B cell (primary cell): ENCODE data around the gene ZDHHC7. TPM values are rescaled to one million over a fixed set of nuclear protein-coding genes. Genes with fewer than 3 reads are reported as not detected.

Source experiments
- ATAC-seq: fragments of 200-7000 bp; cut with Tn5 transposase; one replicate; pipeline ENCODE4 v1.10.0; 2021; ENCODE audit warnings: low read depth, mild to moderate bottlenecking, moderate number of reproducible peaks, moderate library complexity
- CTCF ChIA-PET: fragments of 350-600 bp; sonication (Branson Sonifier 250); formaldehyde crosslinking; loops from one replicate; lab custom pipeline; 2021; ENCODE audit warnings: antibody characterized with exemption, inconsistent platforms; lab: Charles Lee
- POLR2A ChIA-PET: fragments of 350-600 bp; sonication (Branson Sonifier 250); formaldehyde crosslinking; loops from one replicate; lab custom pipeline; 2021; ENCODE audit warnings: antibody characterized with exemption; lab: Charles Lee
- DNase-seq: peaks from one replicate; pipeline ENCODE4 v3.0.0; 2013
- H2AFZ ChIP-seq: 2 replicates; pipeline ENCODE4 v1.6.1; 2012; ENCODE audit warnings: mild to moderate bottlenecking, low read depth, low read length; ENCODE audit not compliant: insufficient read depth, poor library complexity, severe bottlenecking
- H3K27ac ChIP-seq, 2 donors: 1 replicate in 1 of 2; 2 replicates in 1 of 2; pipeline ENCODE4 v1.5.1; 2012 to 2013; ENCODE audit warnings: low read length in 2 of 2, mild to moderate bottlenecking in 2 of 2, moderate library complexity in 1 of 2
- H3K27me3 ChIP-seq, 4 experiments: fragments of 200-600 bp in 1 of 4; sonication (generic) in 1 of 4; replicated peaks in 1 of 4; 1 replicate in 2 of 4; 2 replicates in 2 of 4; pipeline versions ENCODE4 v1.6.1 to v1.7.0; 2013 to 2016; ENCODE audit warnings: low read length in 3 of 4, mild to moderate bottlenecking in 2 of 4, mixed read lengths in 1 of 4, moderate library complexity in 1 of 4; ENCODE audit not compliant: insufficient read depth in 4 of 4, control insufficient read depth in 3 of 4; ENCODE audit errors: control extremely low read depth in 1 of 4
- H3K36me3 ChIP-seq, 2 experiments: replicated peaks in 1 of 2; 1 replicate in 1 of 2; 2 replicates in 1 of 2; pipeline versions ENCODE4 v1.6.1 to v1.7.1; 2013; ENCODE audit warnings: low read length in 1 of 2; ENCODE audit not compliant: insufficient read depth in 2 of 2, control insufficient read depth in 1 of 2; ENCODE audit errors: control extremely low read depth in 1 of 2, extremely low read depth in 1 of 2
- H3K4me1 ChIP-seq, 2 donors: fragments of 200-600 bp in 1 of 2; sonication (generic) in 1 of 2; 1 replicate in 1 of 2; 2 replicates in 1 of 2; pipeline versions ENCODE4 v1.5.1 to v1.6.1; 2013 to 2017; ENCODE audit warnings: low read length in 2 of 2; ENCODE audit not compliant: control insufficient read depth in 2 of 2, insufficient read depth in 2 of 2
- H3K4me2 ChIP-seq: replicated peaks from 2 replicates; pipeline ENCODE3; 2012; ENCODE audit warnings: mild to moderate bottlenecking, low read depth, low read length; ENCODE audit not compliant: poor library complexity, severe bottlenecking
- H3K4me3 ChIP-seq, 5 experiments: fragments of 200-600 bp in 1 of 5; sonication (generic) in 1 of 5; 1 replicate in 3 of 5; 2 replicates in 2 of 5; pipeline versions ENCODE4 v1.5.1 to v1.7.0; 2011 to 2016; ENCODE audit warnings: low read length in 4 of 5, mild to moderate bottlenecking in 4 of 5, low read depth in 2 of 5, control low read depth in 1 of 5, moderate library complexity in 1 of 5; ENCODE audit not compliant: insufficient read depth in 1 of 5; ENCODE audit errors: control extremely low read depth in 1 of 5, extremely low read depth in 1 of 5
- H3K79me2 ChIP-seq: fragments of 200-600 bp; sonication (generic); one replicate; pipeline ENCODE4 v1.6.0; 2016; ENCODE audit warnings: low read length; ENCODE audit not compliant: control insufficient read depth, insufficient read depth
- H3K9ac ChIP-seq: fragments of 200-600 bp; sonication (generic); 2 replicates; pipeline ENCODE4 v1.6.1; 2017; ENCODE audit warnings: mild to moderate bottlenecking, low read length, moderate library complexity
- H3K9me3 ChIP-seq, 3 donors: one replicate each; pipeline versions ENCODE4 v1.6.1 to v1.7.1; 2013; ENCODE audit warnings: low read length in 2 of 3; ENCODE audit not compliant: control insufficient read depth in 2 of 3, insufficient read depth in 1 of 3; ENCODE audit errors: control extremely low read depth in 1 of 3
- H4K20me1 ChIP-seq: 2 replicates; pipeline ENCODE4 v1.6.0; 2012; ENCODE audit warnings: mild to moderate bottlenecking, low read length; ENCODE audit not compliant: insufficient read depth, control insufficient read depth, poor library complexity, severe bottlenecking
- H3K27ac Mint-ChIP-seq: one replicate; pipeline ENCODE4 v1.8.0; 2021; ENCODE audit warnings: mixed read lengths
- H3K27me3 Mint-ChIP-seq: one replicate; pipeline ENCODE4 v1.8.0; 2021; ENCODE audit warnings: mixed read lengths
- H3K4me1 Mint-ChIP-seq: one replicate; pipeline ENCODE4 v1.8.0; 2021; ENCODE audit warnings: mixed read lengths
- H3K4me3 Mint-ChIP-seq: one replicate; pipeline ENCODE4 v1.8.0; 2021; ENCODE audit warnings: mixed read lengths
- H3K9me3 Mint-ChIP-seq: one replicate; pipeline ENCODE4 v1.8.0; 2022; ENCODE audit warnings: mixed read lengths; ENCODE audit not compliant: insufficient read depth
- CTCF ChIP-seq: fragments of 200-600 bp; IDR thresholded peaks from one replicate; pipeline ENCODE4 v1.8.0; 2022; ENCODE audit warnings: antibody characterized with exemption, mild to moderate bottlenecking
- EZH2 ChIP-seq: IDR thresholded peaks from 2 replicates; pipeline ENCODE4 v1.6.1; 2012; ENCODE audit warnings: borderline replicate concordance, low read depth, mild to moderate bottlenecking, moderate library complexity, low read length; ENCODE audit not compliant: insufficient read depth, poor library complexity, severe bottlenecking
- WGBS: methylation state at CpG from one replicate; pipeline ENCODE4 v1.1.5; 2013; ENCODE audit warnings: missing lambda C conversion rate; ENCODE audit not compliant: insufficient coverage; 5-methylcytosine and 5-hydroxymethylcytosine counted together
- intact Hi-C: fragments of 100-400 bp; cut with micrococcal nuclease; formaldehyde crosslinking; loops from one replicate; pipeline ENCODE4 v1.10.0; 2022
- polyA plus RNA-seq: library from polyadenylated mRNA; depleted of rRNA; stranded (reverse); fragments of >200 nt; gene quantifications from 2 replicates; pipeline ENCODE4 v1.2.3, GENCODE V29; 2012
- total RNA-seq, 2 donors: library from RNA; stranded (reverse); fragments of 120-200 nt in 1 of 2; gene quantifications; 1 replicate in 1 of 2; 2 replicates in 1 of 2; pipeline versions ENCODE4 v1.2.3 to v1.2.4, GENCODE V29; 2013 to 2022

The ZDHHC7 gene
- total and polyA plus RNA-seq, 2 donors (not counting 1 experiment from before 2014, with no cell fraction given) = 25.2 to 36.1 TPM

- Histone ChIP-seq H3K36me3 (no peaks in the 10 kb centered on the region), H3K4me2 (no peak overlapping the region), H3K4me3 (no peak overlapping the region), H3K27ac (no peak overlapping the region), H3K9me3 (peaks cover 0 to 5% (median 0%) of the 10 kb centered on the region in 3 donors), H3K27me3 (peaks cover 0 to 19% (median 0%) of the 10 kb centered on the region in 4 experiments), H4K20me1 (no peaks in the 10 kb centered on the region), H3K9ac (no peak overlapping the region), H3K79me2 (no peaks in the 10 kb centered on the region), H2AFZ (no peak overlapping the region), H3K4me1 (no peaks in the 10 kb centered on the region)
- H3K4me1 Mint-ChIP-seq = no peaks in the 10 kb centered on the region
- no peak overlapping the region for H3K27ac Mint-ChIP-seq
- no peak for TF ChIP-seq EZH2
- TF ChIP-seq CTCF = no peak
- 91% methylated on average over 13 of the region's 17 CpGs for WGBS
- no peaks in the 10 kb centered on the region for H3K9me3 Mint-ChIP-seq
- peaks cover 38% of the 10 kb centered on the region for H3K27me3 Mint-ChIP-seq
- H3K4me3 Mint-ChIP-seq = no peak overlapping the region
- no peak for ATAC-seq
- DNase-seq = no peak
- ChIA-PET CTCF (no interaction called here), POLR2A (no interaction called here)
- intact Hi-C loops = no loop called here
Measured at GRCh38 chr16:85048921-85049562, 37.7 kb upstream of the ZDHHC7 start.

- ChIA-PET POLR2A (no interaction called here), CTCF (no interaction called here)
- no peak for DNase-seq
- no peaks in the 10 kb centered on the region for H3K79me2 ChIP-seq
- no peak for ATAC-seq
- TF ChIP-seq EZH2 (no peak), CTCF (no peak)
- no peaks in the 10 kb centered on the region for H3K36me3 ChIP-seq
- H3K9me3 Mint-ChIP-seq = no peaks in the 10 kb centered on the region
- H3K27ac Mint-ChIP-seq = no peak overlapping the region
- no peaks in the 10 kb centered on the region for H4K20me1 ChIP-seq
- H3K27me3 ChIP-seq = peaks cover 0 to 19% (median 0%) of the 10 kb centered on the region in 4 experiments
- no peak overlapping the region for H3K27ac ChIP-seq
- H2AFZ ChIP-seq = no peak overlapping the region
- H3K27me3 Mint-ChIP-seq = peaks cover 40% of the 10 kb centered on the region
- H3K4me1 ChIP-seq = no peaks in the 10 kb centered on the region
- H3K4me3 ChIP-seq = no peak overlapping the region
- H3K9me3 ChIP-seq = peaks cover 0 to 5% (median 0%) of the 10 kb centered on the region in 3 donors
- no peak overlapping the region for H3K9ac ChIP-seq
- H3K4me2 ChIP-seq = no peak overlapping the region
- 90% methylated on average over 7 of the region's 11 CpGs for WGBS
- H3K4me1 Mint-ChIP-seq = no peaks in the 10 kb centered on the region
- no peak overlapping the region for H3K4me3 Mint-ChIP-seq
- intact Hi-C loops = no loop called here
Measured at GRCh38 chr16:85047867-85048455, 36.6 kb upstream of the ZDHHC7 start.
